GM19023 (cell line): ENCODE measurements around the gene COPA.
A peak's percentile ranks its signal among the peaks of the same experiment; 100 is the strongest.
"Not testable (repeated sequence)": the region's sequence is repeated elsewhere in the genome, so short reads cannot be mapped to it uniquely, and the experiment has no call there.

Source experiments
- ATAC-seq: cut with Tn5 transposase; IDR thresholded peaks from one replicate; pipeline ENCODE4 v1.9.1; 2021; ENCODE audit warnings: mild to moderate bottlenecking, moderate library complexity; ENCODE audit not compliant: unreplicated experiment

Gene COPA

GRCh38 chr1:160330119-160330518, 12.9 kb downstream of the COPA start:
- ATAC-seq: no peak

GRCh38 chr1:160328184-160328583, 14.9 kb downstream of the COPA start:
- no peak for ATAC-seq

- ATAC-seq: no peak
Observed at GRCh38 chr1:160326418-160326817, 16.6 kb downstream of the COPA start.

GRCh38 chr1:160325252-160325651, 17.8 kb downstream of the COPA start:
- no peak for ATAC-seq

- no peak for ATAC-seq
Observed at GRCh38 chr1:160322831-160323230, 20.2 kb downstream of the COPA start.

- no peak for ATAC-seq
Observed at GRCh38 chr1:160315359-160315758, 27.7 kb downstream of the COPA start.

- ATAC-seq: no peak
Observed at GRCh38 chr1:160309571-160309970, 33.5 kb downstream of the COPA start.

- no peak for ATAC-seq
Observed at GRCh38 chr1:160309185-160309557, 33.9 kb downstream of the COPA start.

- no peak for ATAC-seq
Observed at GRCh38 chr1:160308451-160309184, 34.4 kb downstream of the COPA start.

- ATAC-seq: no peak
Observed at GRCh38 chr1:160307118-160307791, 35.8 kb downstream of the COPA start.

GRCh38 chr1:160300173-160300572, 42.9 kb downstream of the COPA start:
- ATAC-seq: no peak

- no peak for ATAC-seq
Observed at GRCh38 chr1:160296036-160296435, 47.0 kb downstream of the COPA start.

GRCh38 chr1:160293020-160293968, 49.8 kb downstream of the COPA start:
- no peak for ATAC-seq

- ATAC-seq: peak; percentile 76
Observed at GRCh38 chr1:160291248-160292220, 51.5 kb downstream of the COPA start.

- not testable (repeated sequence) for ATAC-seq
Observed at GRCh38 chr1:160287769-160288168, 55.3 kb downstream of the COPA start.

- no peak for ATAC-seq
Observed at GRCh38 chr1:160285506-160285905, 57.5 kb downstream of the COPA start.

GRCh38 chr1:160284782-160285344, 58.2 kb downstream of the COPA start, which contains the start of gene PEX19:
TSS of gene PEX19 (minus strand) at chr1:160285133. CDS start at chr1:160285124, 9 bp downstream.
- peak; percentile 98 for ATAC-seq

GRCh38 chr1:160284220-160284781, 58.7 kb downstream of the COPA start:
- peak; percentile 20 for ATAC-seq

GRCh38 chr1:160282807-160283206, 60.2 kb downstream of the COPA start:
- ATAC-seq: no peak
